Measurements from ENCODE around the gene VANGL1.
A peak's percentile ranks its signal among the peaks of the same experiment; 100 is the strongest.

The VANGL1 gene

GRCh38 chr1:115717541-115717940 is 75.8 kb downstream of the VANGL1 start:
- Histone ChIP-seq H3K36me3 (replicated peaks; ENCODE audit: low read depth, low read length) (no peaks in the 10 kb centered on the region), H4K20me1 (ENCODE audit: insufficient read depth, low read length) (no peaks in the 10 kb centered on the region), H3K4me3 (ENCODE audit: low read length) (no peak overlapping the region), H3K27me3 (ENCODE audit: low read depth, low read length) (no peaks in the 10 kb centered on the region), H3K9me3 (ENCODE audit: insufficient read depth, low read length) (no peaks in the 10 kb centered on the region), H3K27ac (ENCODE audit: low read length) (no peak overlapping the region), H3K79me2 (ENCODE audit: low read length) (no peaks in the 10 kb centered on the region), H3K4me1 (ENCODE audit: low read length) (no peaks in the 10 kb centered on the region), H2AFZ (ENCODE audit: low read depth, low read length) (no peak overlapping the region), H3K4me2 (ENCODE audit: low read length) (no peak overlapping the region), H3K9ac (ENCODE audit: low read length) (no peak overlapping the region)
- peak; percentile 54 for TF ChIP-seq CTCF (IDR thresholded peaks at IDR 0.05; ENCODE audit: low read depth, low read length)
- TF ChIP-seq EZH2phosphoT487 (IDR thresholded peaks at IDR 0.05; ENCODE audit: low read depth) = no peak

GRCh38 chr1:115718011-115718754 is 76.4 kb downstream of the VANGL1 start:
- no peak overlapping the region for H3K4me3 ChIP-seq (ENCODE audit: low read length)
- no peak for TF ChIP-seq EZH2phosphoT487 (IDR thresholded peaks at IDR 0.05; ENCODE audit: low read depth)
- TF ChIP-seq CTCF (IDR thresholded peaks at IDR 0.05; ENCODE audit: low read depth, low read length) = no peak

GRCh38 chr1:115719285-115719684 is 77.5 kb downstream of the VANGL1 start:
- no peaks in the 10 kb centered on the region for H3K36me3 ChIP-seq (replicated peaks; ENCODE audit: low read depth, low read length)
- no peak overlapping the region for H3K9ac ChIP-seq (ENCODE audit: low read length)
- H3K79me2 ChIP-seq (ENCODE audit: low read length) = no peaks in the 10 kb centered on the region
- TF ChIP-seq CTCF (IDR thresholded peaks at IDR 0.05; ENCODE audit: low read depth, low read length) = no peak
- no peak for TF ChIP-seq EZH2phosphoT487 (IDR thresholded peaks at IDR 0.05; ENCODE audit: low read depth)
- H4K20me1 ChIP-seq (ENCODE audit: insufficient read depth, low read length) = no peaks in the 10 kb centered on the region
- H3K4me1 ChIP-seq (ENCODE audit: low read length) = no peaks in the 10 kb centered on the region
- H3K9me3 ChIP-seq (ENCODE audit: insufficient read depth, low read length) = no peaks in the 10 kb centered on the region
- H3K4me3 ChIP-seq (ENCODE audit: low read length) = no peak overlapping the region
- H2AFZ ChIP-seq (ENCODE audit: low read depth, low read length) = no peak overlapping the region
- no peak overlapping the region for H3K27ac ChIP-seq (ENCODE audit: low read length)
- no peak overlapping the region for H3K4me2 ChIP-seq (ENCODE audit: low read length)
- H3K27me3 ChIP-seq (ENCODE audit: low read depth, low read length) = no peaks in the 10 kb centered on the region

More at GRCh38 chr1:115718011-115718754, 76.4 kb downstream of the VANGL1 start:
- no peaks in the 10 kb centered on the region for H3K4me1 ChIP-seq (ENCODE audit: low read length)
- H3K27ac ChIP-seq (ENCODE audit: low read length) = no peak overlapping the region
- no peaks in the 10 kb centered on the region for H3K36me3 ChIP-seq (replicated peaks; ENCODE audit: low read depth, low read length)
- no peaks in the 10 kb centered on the region for H3K9me3 ChIP-seq (ENCODE audit: insufficient read depth, low read length)
- no peaks in the 10 kb centered on the region for H3K79me2 ChIP-seq (ENCODE audit: low read length)
- H4K20me1 ChIP-seq (ENCODE audit: insufficient read depth, low read length) = no peaks in the 10 kb centered on the region
- no peak overlapping the region for H3K4me2 ChIP-seq (ENCODE audit: low read length)
- H3K9ac ChIP-seq (ENCODE audit: low read length) = no peak overlapping the region
- H3K27me3 ChIP-seq (ENCODE audit: low read depth, low read length) = no peaks in the 10 kb centered on the region
- no peak overlapping the region for H2AFZ ChIP-seq (ENCODE audit: low read depth, low read length)

- H3K9ac ChIP-seq (ENCODE audit: low read length) = no peak overlapping the region
- H3K4me2 ChIP-seq (ENCODE audit: low read length) = no peak overlapping the region
- no peak overlapping the region for H3K4me3 ChIP-seq (ENCODE audit: low read length)
- no peaks in the 10 kb centered on the region for H3K4me1 ChIP-seq (ENCODE audit: low read length)
- H3K27ac ChIP-seq (ENCODE audit: low read length) = no peak overlapping the region
- H4K20me1 ChIP-seq (ENCODE audit: insufficient read depth, low read length) = no peaks in the 10 kb centered on the region
- no peaks in the 10 kb centered on the region for H3K36me3 ChIP-seq (replicated peaks; ENCODE audit: low read depth, low read length)
- no peaks in the 10 kb centered on the region for H3K27me3 ChIP-seq (ENCODE audit: low read depth, low read length)
- no peaks in the 10 kb centered on the region for H3K9me3 ChIP-seq (ENCODE audit: insufficient read depth, low read length)
- H3K79me2 ChIP-seq (ENCODE audit: low read length) = no peaks in the 10 kb centered on the region
- TF ChIP-seq EZH2phosphoT487 (IDR thresholded peaks at IDR 0.05; ENCODE audit: low read depth) (no peak), CTCF (IDR thresholded peaks at IDR 0.05; ENCODE audit: low read depth, low read length) (no peak)
- no peak overlapping the region for H2AFZ ChIP-seq (ENCODE audit: low read depth, low read length)
Observed at GRCh38 chr1:115722221-115722620, 80.5 kb downstream of the VANGL1 start.
